Subcutaneous abdominal adipose tissue (tissue), 5 donors: ENCODE measurements around the gene ZBTB5.

ENCODE experiments used
- H3K27ac ChIP-seq: one replicate; pipeline ENCODE4 v1.7.0; 2013; ENCODE audit warnings: low read depth, mild to moderate bottlenecking, inconsistent platforms, low read length, moderate library complexity
- H3K27me3 ChIP-seq, 5 donors: one replicate each; pipeline ENCODE4 v1.7.0; 2013; ENCODE audit warnings: low read length in 5 of 5, inconsistent platforms in 1 of 5; ENCODE audit not compliant: control insufficient read depth in 5 of 5, insufficient read depth in 4 of 5
- H3K36me3 ChIP-seq, 5 donors: one replicate each; pipeline ENCODE4 v1.7.0; 2013; ENCODE audit warnings: low read length in 5 of 5; ENCODE audit not compliant: control insufficient read depth in 5 of 5, insufficient read depth in 5 of 5
- H3K4me1 ChIP-seq, 5 donors: one replicate each; pipeline ENCODE4 v1.7.0; 2013; ENCODE audit warnings: low read length in 5 of 5, mild to moderate bottlenecking in 3 of 5, moderate library complexity in 1 of 5; ENCODE audit not compliant: control insufficient read depth in 5 of 5, insufficient read depth in 5 of 5
- H3K4me3 ChIP-seq, 5 donors: one replicate each; pipeline ENCODE4 v1.7.0; 2013; ENCODE audit warnings: low read length in 5 of 5, low read depth in 1 of 5
- H3K9ac ChIP-seq, 5 donors: one replicate each; pipeline ENCODE4 v1.7.0; 2013; ENCODE audit warnings: low read length in 5 of 5, mild to moderate bottlenecking in 4 of 5, moderate library complexity in 3 of 5
- H3K9me3 ChIP-seq, 5 donors: one replicate each; pipeline ENCODE4 v1.7.0; 2013; ENCODE audit warnings: low read length in 5 of 5; ENCODE audit not compliant: control insufficient read depth in 5 of 5
- donor health status: healthy.
- donor health status: healthy.
- donor health status: healthy.
- donor health status: healthy.
- donor health status: healthy.

The ZBTB5 gene

DNA sequence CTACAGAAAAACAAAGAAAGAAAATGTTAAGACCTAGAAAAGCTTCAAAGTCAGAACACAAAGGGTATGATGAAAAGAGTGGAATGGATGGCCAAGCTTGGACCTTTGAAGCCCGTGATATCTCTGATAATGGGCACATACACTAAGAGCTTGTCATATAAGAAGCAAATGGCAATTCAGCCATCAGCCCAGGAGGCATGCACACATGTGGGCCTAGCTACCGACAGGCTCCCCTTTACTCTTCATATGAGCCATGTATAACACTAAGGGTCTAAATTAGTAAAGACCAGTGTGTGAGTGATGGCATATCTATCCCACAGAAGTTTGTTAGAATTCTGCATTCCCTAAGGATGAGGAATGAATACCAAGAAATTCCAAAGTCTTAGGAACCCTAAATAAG is 22.7 kb downstream of the ZBTB5 start:
- H3K9ac ChIP-seq: no peak overlapping the region
- H3K4me1 ChIP-seq: peaks cover 0 to 3% (median 2%) of the 10 kb centered on the region in 5 donors
- H3K27ac ChIP-seq: no peak overlapping the region
- no peaks in the 10 kb centered on the region for H3K9me3 ChIP-seq
- H3K36me3 ChIP-seq: peaks cover 6 to 54% (median 51%) of the 10 kb centered on the region in 5 donors
- no peaks in the 10 kb centered on the region for H3K27me3 ChIP-seq
- no peak overlapping the region for H3K4me3 ChIP-seq

DNA sequence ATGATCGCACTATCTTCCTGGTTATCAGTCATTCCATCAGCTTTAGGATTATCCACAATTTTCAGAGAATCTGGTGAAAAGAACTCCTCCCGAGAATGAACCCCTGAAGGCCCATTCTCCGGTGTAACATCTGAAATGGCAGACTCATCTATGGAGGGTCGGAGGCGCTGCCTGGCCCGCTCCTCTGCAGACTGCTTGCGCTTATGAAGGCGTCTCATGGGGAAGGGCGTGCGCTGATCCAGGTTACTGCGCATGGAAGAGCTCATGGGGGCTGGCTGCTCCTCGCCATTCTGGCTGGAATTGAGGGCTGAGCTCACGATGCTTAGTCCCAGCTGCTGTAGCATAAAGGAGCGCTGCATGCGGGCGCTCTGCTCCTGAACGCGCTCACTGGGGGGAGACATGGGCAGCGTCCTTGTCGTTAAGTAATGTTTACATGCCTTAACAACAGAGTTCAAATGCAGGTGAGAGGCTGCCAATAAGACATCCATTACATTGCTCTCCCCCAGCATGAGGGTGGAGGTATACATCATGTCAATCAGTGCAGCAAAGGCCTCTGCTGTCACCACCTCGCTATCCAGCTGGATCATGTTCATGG is 23.4 kb downstream of the ZBTB5 start:
- Histone ChIP-seq H3K27me3 (no peaks in the 10 kb centered on the region), H3K9me3 (no peaks in the 10 kb centered on the region), H3K36me3 (peaks cover 6 to 61% (median 57%) of the 10 kb centered on the region in 5 donors), H3K4me3 (no peak overlapping the region), H3K27ac (no peak overlapping the region), H3K4me1 (peaks cover 0 to 4% (median 3%) of the 10 kb centered on the region in 5 donors), H3K9ac (no peak overlapping the region)

DNA sequence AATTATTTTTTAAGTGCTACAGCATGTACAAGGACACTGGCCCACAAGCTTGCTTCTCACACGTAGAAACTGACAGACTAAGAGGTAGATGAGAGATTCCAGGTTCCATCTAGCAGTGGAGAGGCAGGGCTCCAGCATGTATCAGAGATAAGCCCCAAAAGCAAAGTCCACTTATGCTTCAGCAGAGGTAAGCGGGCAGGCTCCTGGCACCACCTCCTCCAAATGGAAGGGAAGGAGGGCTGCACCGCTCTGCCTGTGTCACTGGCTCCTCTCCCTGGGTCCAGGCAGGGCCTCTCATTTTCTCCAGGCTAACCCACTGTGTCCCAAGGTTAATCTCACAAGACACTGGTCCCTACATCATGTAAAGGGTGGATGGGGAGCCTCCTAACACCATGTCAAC is 26.9 kb downstream of the ZBTB5 start:
- Histone ChIP-seq H3K9ac (no peak overlapping the region), H3K9me3 (no peaks in the 10 kb centered on the region), H3K36me3 (peaks cover 9 to 86% (median 82%) of the 10 kb centered on the region in 5 donors), H3K4me1 (peaks cover 0 to 27% (median 13%) of the 10 kb centered on the region in 5 donors), H3K27me3 (no peaks in the 10 kb centered on the region), H3K27ac (no peak overlapping the region), H3K4me3 (no peak overlapping the region)

DNA sequence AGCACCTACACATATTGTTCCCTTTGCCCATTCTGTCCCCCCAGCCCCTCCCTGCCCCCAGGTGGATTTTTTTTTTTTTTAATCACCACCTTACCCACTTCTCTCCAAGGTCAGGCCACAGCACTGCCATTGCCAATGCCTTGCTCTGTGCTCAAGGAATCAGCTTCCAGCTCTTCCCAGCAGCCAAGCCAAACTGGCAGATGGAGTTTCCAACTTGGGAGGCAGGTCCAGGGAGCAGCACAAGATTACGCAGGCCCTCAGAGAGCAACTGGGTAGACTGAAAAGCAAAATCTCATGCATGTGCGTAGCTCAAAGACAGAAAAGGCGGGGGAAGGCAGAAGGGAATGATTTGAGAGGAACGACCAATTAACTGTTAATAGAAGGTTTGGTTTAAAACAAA is 27.6 kb downstream of the ZBTB5 start:
- H3K27me3 ChIP-seq: no peaks in the 10 kb centered on the region
- H3K4me3 ChIP-seq: no peak overlapping the region
- no peak overlapping the region for H3K27ac ChIP-seq
- H3K9me3 ChIP-seq: no peaks in the 10 kb centered on the region
- no peak overlapping the region for H3K9ac ChIP-seq
- H3K4me1 ChIP-seq: peaks cover 0 to 34% (median 19%) of the 10 kb centered on the region in 5 donors
- peaks cover 9 to 89% (median 85%) of the 10 kb centered on the region in 5 donors for H3K36me3 ChIP-seq

DNA sequence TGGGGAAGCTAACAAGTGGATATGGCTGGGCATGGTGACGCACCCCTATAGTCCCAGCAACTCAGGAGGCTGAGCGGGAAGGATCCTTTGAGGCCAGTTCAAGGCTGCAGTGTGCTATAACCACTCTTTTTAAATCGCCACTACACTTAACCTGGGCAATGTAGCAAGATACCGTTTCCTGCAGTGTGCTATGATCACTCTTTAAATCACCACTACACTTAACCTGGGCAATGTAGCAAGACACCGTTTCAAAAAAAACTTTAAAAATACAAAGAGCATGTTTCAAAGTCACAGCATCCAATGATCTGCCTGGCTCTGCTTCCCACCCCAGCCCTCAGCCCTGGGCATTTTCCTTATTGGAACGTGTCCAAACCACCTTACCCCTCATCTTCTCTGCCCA is 28.2 kb downstream of the ZBTB5 start:
- Histone ChIP-seq H3K9ac (peak overlapping the region in 1 of 5 donors; percentile 5), H3K4me1 (peaks cover 0 to 36% (median 19%) of the 10 kb centered on the region in 5 donors), H3K4me3 (no peak overlapping the region), H3K27ac (no peak overlapping the region), H3K36me3 (peaks cover 9 to 85% (median 80%) of the 10 kb centered on the region in 5 donors), H3K9me3 (no peaks in the 10 kb centered on the region), H3K27me3 (no peaks in the 10 kb centered on the region)

DNA sequence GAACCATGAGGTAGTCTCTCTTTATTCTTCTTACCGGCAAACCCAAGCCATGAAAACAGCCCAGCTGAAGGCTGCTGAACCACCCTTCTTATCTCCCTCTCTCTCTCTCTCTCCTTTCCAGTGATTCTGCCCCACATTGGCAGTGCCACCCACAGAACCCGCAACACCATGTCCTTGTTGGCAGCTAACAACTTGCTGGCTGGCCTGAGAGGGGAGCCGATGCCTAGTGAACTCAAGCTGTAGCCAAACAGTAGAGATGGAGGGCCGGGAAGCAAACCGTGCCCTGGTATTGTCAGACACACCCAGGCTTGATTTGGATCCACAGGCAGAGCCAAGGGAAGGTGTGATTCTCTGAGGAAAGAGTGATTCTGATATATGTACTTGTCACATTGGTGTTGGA is 28.7 kb downstream of the ZBTB5 start:
- no peak overlapping the region for H3K27ac ChIP-seq
- no peak overlapping the region for H3K4me3 ChIP-seq
- peaks cover 9 to 84% (median 76%) of the 10 kb centered on the region in 5 donors for H3K36me3 ChIP-seq
- H3K27me3 ChIP-seq: no peaks in the 10 kb centered on the region
- peak overlapping the region in 1 of 5 donors; percentile 5 for H3K9ac ChIP-seq
- H3K9me3 ChIP-seq: no peaks in the 10 kb centered on the region
- H3K4me1 ChIP-seq: peaks cover 0 to 39% (median 19%) of the 10 kb centered on the region in 5 donors

DNA sequence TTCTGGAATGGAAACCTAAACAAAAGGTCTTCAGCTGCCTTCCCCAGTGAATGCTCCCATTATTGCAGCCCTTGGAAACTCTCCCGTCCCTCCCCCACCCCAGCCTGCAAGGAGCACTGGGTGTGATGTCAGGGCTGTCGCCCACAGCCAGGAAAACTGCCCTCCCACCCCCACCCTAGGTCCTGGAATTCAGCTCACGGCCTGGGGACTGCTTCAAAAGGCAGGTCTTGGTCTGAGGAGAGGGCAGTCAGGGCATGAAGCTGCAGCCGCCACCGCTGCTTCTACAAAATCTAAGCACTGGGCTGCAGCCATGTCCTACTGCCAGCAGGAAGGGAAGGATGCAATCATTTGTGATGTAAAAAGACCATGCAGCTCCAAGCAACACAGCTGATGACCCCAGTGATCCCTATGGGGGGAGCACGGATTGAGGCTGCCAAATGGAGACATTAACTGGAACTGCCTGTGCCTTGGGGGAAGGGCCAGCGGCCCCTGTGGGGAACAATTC is 31.3 kb downstream of the ZBTB5 start:
- Histone ChIP-seq H3K4me1 (peaks cover 3 to 47% (median 19%) of the 10 kb centered on the region in 5 donors), H3K27ac (no peak overlapping the region), H3K27me3 (no peaks in the 10 kb centered on the region), H3K4me3 (no peak overlapping the region), H3K9ac (peak overlapping the region in 1 of 5 donors; percentile 14), H3K36me3 (peaks cover 3 to 84% (median 76%) of the 10 kb centered on the region in 5 donors), H3K9me3 (no peaks in the 10 kb centered on the region)

DNA sequence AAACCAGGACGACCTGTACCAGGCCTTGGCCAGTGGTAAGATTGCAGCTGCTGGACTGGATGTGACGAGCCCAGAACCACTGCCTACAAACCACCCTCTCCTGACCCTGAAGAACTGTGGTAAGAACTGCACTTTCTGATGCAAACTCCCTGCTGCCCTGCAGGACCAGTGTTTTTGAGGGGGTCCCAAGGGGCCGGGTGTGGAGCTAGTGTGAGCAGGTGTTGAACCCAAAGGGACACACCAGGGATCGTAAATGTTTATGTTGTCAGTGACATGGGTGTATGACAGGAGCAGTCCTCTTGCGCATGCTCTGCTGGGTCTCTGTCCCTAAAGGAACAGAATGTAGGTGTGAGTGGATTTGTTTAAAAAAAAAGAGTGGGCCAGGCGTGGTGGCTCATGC is 33.2 kb downstream of the ZBTB5 start:
- peaks cover 3 to 44% (median 17%) of the 10 kb centered on the region in 5 donors for H3K4me1 ChIP-seq
- peaks cover 3 to 83% (median 76%) of the 10 kb centered on the region in 5 donors for H3K36me3 ChIP-seq
- no peaks in the 10 kb centered on the region for H3K27me3 ChIP-seq
- no peak overlapping the region for H3K27ac ChIP-seq
- no peaks in the 10 kb centered on the region for H3K9me3 ChIP-seq
- no peak overlapping the region for H3K9ac ChIP-seq
- no peak overlapping the region for H3K4me3 ChIP-seq

DNA sequence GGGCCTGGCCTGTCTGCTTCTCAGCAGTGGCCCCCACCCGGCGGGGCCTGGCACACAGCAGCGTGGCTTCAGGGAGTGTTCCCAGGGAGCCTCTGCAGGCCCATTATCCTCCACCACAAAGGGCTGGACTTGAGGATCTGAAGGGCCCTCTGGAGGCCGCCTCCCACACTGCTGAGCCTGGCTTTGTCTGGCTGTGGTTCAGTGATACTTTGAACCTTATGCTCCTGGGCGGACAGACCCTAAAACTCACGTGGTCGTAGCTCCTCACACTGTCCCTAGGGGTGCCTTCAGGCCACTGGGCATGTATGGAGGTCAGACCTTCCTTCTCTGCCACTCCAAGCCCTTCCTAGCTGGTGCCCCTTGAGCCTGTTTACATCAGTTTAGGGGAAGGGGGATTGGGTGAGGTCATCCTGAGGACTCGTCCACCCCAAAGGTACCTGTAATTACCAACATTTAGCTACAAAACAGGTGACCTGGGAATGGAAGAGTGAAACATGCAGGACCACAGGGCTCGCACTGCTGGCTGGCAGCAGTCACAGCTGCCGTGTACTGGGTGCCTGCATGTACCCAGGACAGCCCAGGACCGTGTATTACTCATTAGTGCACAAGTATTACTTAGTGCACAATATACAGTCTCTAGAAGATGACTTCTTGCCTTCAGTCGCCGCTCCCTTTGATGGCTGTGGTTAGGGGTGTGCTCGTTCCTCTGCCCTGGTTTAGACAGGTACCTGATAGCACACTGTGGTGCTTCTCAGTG is 34.2 kb downstream of the ZBTB5 start:
- Histone ChIP-seq H3K9ac (peak overlapping the region in 1 of 5 donors; percentile 27), H3K4me3 (no peak overlapping the region), H3K4me1 (peaks cover 3 to 34% (median 17%) of the 10 kb centered on the region in 5 donors), H3K27ac (no peak overlapping the region), H3K9me3 (no peaks in the 10 kb centered on the region), H3K27me3 (no peaks in the 10 kb centered on the region), H3K36me3 (peaks cover 6 to 83% (median 76%) of the 10 kb centered on the region in 5 donors)
